HepG2 (cell line): Measurements from ENCODE around the gene CCDC88B. TPM values are rescaled to one million over a fixed set of nuclear protein-coding genes. Genes with fewer than 3 reads are reported as not detected.

Experiments used
- ATAC-seq: fragments of 200-7000 bp; cut with Tn5 transposase; 3 replicates; pipeline ENCODE4 v1.9.1; 2020; ENCODE audit warnings: mild to moderate bottlenecking, moderate library complexity
- BruUV-seq: library from RNA; stranded (reverse); fragments of 400-500 nt; replicated peaks from 2 replicates; lab custom pipeline; 2021; lab: Mats Ljungman, UMichigan
- CTCF ChIA-PET: fragments of 300-600 bp; formaldehyde crosslinking; extraction: SDS; loops from one replicate; lab custom pipeline; 2021; ENCODE audit warnings: low total read pairs, inconsistent platforms, low intra/inter-chr PET ratio; lab: Yijun Ruan, JAX
- POLR2A ChIA-PET: fragments of 350-600 bp; sonication (Branson Sonifier 250); formaldehyde crosslinking; loops from one replicate; lab custom pipeline; 2020; ENCODE audit warnings: antibody characterized with exemption, inconsistent platforms; lab: Yijun Ruan, JAX
- DNase-seq: peaks from one replicate; pipeline ENCODE4 v3.0.0-alpha.2; 2015; ENCODE audit warnings: low spot score
- FAIRE-seq: peaks from 3 replicates; lab custom pipeline; 2011; peaks lifted over from hg19 to GRCh38; lab: Jason Lieb, UNC
- H2AFZ ChIP-seq: one replicate; pipeline ENCODE4 v1.6.1; 2011; ENCODE audit warnings: low read length, inconsistent platforms
- H3K27ac ChIP-seq: fragments of 300-600 bp; 3 replicates; pipeline ENCODE4 v1.8.0; 2011; ENCODE audit warnings: mixed run types, mild to moderate bottlenecking, mixed read lengths, low read length, inconsistent platforms; ENCODE audit not compliant: insufficient read depth; ENCODE audit errors: extremely low read length
- H3K27me3 ChIP-seq, 2 experiments: fragments of 200-600 bp in 1 of 2; 2 replicates in 1 of 2; 3 replicates in 1 of 2; pipeline versions ENCODE4 v1.6.0 to v1.8.0; 2011; ENCODE audit warnings: low read length in 2 of 2, mild to moderate bottlenecking in 2 of 2, moderate library complexity in 2 of 2, inconsistent platforms in 1 of 2; ENCODE audit not compliant: insufficient read depth in 2 of 2, control insufficient read depth in 1 of 2
- H3K36me3 ChIP-seq, 2 experiments: fragments of 200-600 bp in 1 of 2; replicated peaks in 1 of 2; 2 replicates in 1 of 2; 3 replicates in 1 of 2; pipeline versions ENCODE4 v1.5.1 to v1.8.0; 2011; ENCODE audit warnings: low read length in 2 of 2, inconsistent platforms in 1 of 2; ENCODE audit not compliant: insufficient read depth in 2 of 2, control insufficient read depth in 1 of 2
- H3K4me1 ChIP-seq: 2 replicates; pipeline ENCODE4 v1.5.1; 2012; ENCODE audit warnings: low read length, inconsistent platforms; ENCODE audit not compliant: insufficient read depth
- H3K4me2 ChIP-seq: 2 replicates; pipeline ENCODE4 v1.6.0; 2011; ENCODE audit warnings: low read depth, low read length, inconsistent platforms
- H3K4me3 ChIP-seq, 3 experiments: fragments of 200-600 bp in 1 of 3; sonication (generic), shearing (Covaris generic) in 1 of 3; replicated peaks in 1 of 3; 2 replicates each; pipeline ENCODE4 v1.5.1; 2011 to 2016; ENCODE audit warnings: low read length in 3 of 3, inconsistent platforms in 2 of 3, low read depth in 2 of 3, mild to moderate bottlenecking in 2 of 3, control low read depth in 1 of 3, mixed read lengths in 1 of 3; ENCODE audit not compliant: insufficient read depth in 1 of 3
- H3K79me2 ChIP-seq: one replicate; pipeline ENCODE4 v1.6.1; 2011; ENCODE audit warnings: low read length, inconsistent platforms; ENCODE audit not compliant: insufficient read depth
- H3K9ac ChIP-seq: 2 replicates; pipeline ENCODE4 v1.6.0; 2011; ENCODE audit warnings: mild to moderate bottlenecking, low read depth, low read length, inconsistent platforms; ENCODE audit not compliant: insufficient read depth
- H3K9me3 ChIP-seq: 2 replicates; pipeline ENCODE4 v1.5.1; 2012; ENCODE audit warnings: mild to moderate bottlenecking, low read length
- H4K20me1 ChIP-seq: 2 replicates; pipeline ENCODE4 v1.6.0; 2011; ENCODE audit warnings: inconsistent platforms, mild to moderate bottlenecking, low read length, moderate library complexity; ENCODE audit not compliant: insufficient read depth
- CSRNP1 ChIP-seq: sonication (generic); formaldehyde crosslinking; IDR thresholded peaks from 2 replicates; pipeline ENCODE4 v1.8.1; 2023; ENCODE audit warnings: mild to moderate bottlenecking, missing genetic modification reagents
- PITX1 ChIP-seq: sonication (generic); formaldehyde crosslinking; IDR thresholded peaks from 2 replicates; pipeline ENCODE4 v1.5.1; 2020; ENCODE audit warnings: mild to moderate bottlenecking, missing genetic modification reagents
- RARG ChIP-seq: sonication (generic); formaldehyde crosslinking; IDR thresholded peaks from 2 replicates; pipeline ENCODE4 v1.4.0; 2020; ENCODE audit warnings: low read depth, mild to moderate bottlenecking, missing genetic modification reagents
- SP1 ChIP-seq, 2 experiments: fragments of 450-650 bp in 1 of 2; sonication (generic) in 1 of 2; formaldehyde crosslinking in 1 of 2; IDR thresholded peaks; 2 replicates each; pipeline versions ENCODE4 v1.4.0 to v1.6.1; 2016 to 2020; ENCODE audit warnings: missing genetic modification reagents in 1 of 2
- ZNF724P ChIP-seq: sonication (generic); formaldehyde crosslinking; IDR thresholded peaks from 2 replicates; pipeline ENCODE4 v1.8.0; 2022; ENCODE audit warnings: missing genetic modification reagents, borderline replicate concordance
- ZSCAN21 ChIP-seq: sonication (generic); formaldehyde crosslinking; IDR thresholded peaks from 2 replicates; pipeline ENCODE4 v1.8.0; 2022; ENCODE audit warnings: mild to moderate bottlenecking, missing genetic modification reagents, moderate library complexity, borderline replicate concordance
- WGBS: methylation state at CpG from one replicate; pipeline ENCODE4 v1.1.6; 2017; ENCODE audit warnings: low lambda C conversion rate; 5-methylcytosine and 5-hydroxymethylcytosine counted together
- in situ Hi-C: cut with HindIII; loops from 2 replicates; pipeline ENCODE4 v1.10.0; 2017; ENCODE audit warnings: low pct_unique_long_range_greater_than_20kb; ENCODE audit not compliant: extremely low pct_ligation_motif_present
- intact Hi-C: fragments of 100-400 bp; cut with micrococcal nuclease; formaldehyde crosslinking; loops from one replicate; pipeline ENCODE4 v1.10.0; 2022; ENCODE audit not compliant: unreplicated experiment
- polyA plus RNA-seq, 8 experiments: library from polyadenylated mRNA; depleted of rRNA in 3 of 8; stranded (reverse) in 7 of 8; unstranded in 1 of 8; fragments of >200 nt; fragmentation: Illumina TruSeq in 4 of 8; extraction: Trizol in 4 of 8; gene quantifications; 2 replicates each; pipeline versions ENCODE4 v1.2.1 to v1.2.3, GENCODE V29; 2011 to 2016; ENCODE audit warnings: low read depth in 4 of 8, missing spikeins in 1 of 8, mixed read lengths in 1 of 8; ENCODE audit not compliant: insufficient read depth in 1 of 8
- total RNA-seq, 5 experiments: library from RNA; depleted of rRNA; stranded (reverse); fragments of >200 nt; fragmentation: Illumina TruSeq; extraction: Trizol; gene quantifications; 2 replicates each; pipeline ENCODE4 v1.2.3, GENCODE V29; 2016; ENCODE audit warnings: low read depth in 1 of 5
- TF ChIP-seq, protein P1 (sequence below): sonication (generic); formaldehyde crosslinking; IDR thresholded peaks from 2 replicates; pipeline ENCODE4 v1.4.0; 2020; ENCODE audit warnings: missing genetic modification reagents

The CCDC88B gene
- total and polyA plus RNA-seq, 2 of the 13 experiments (the other 11 are each of a cell fraction or from before 2014, with no cell fraction given): 3.6 to 4.8 TPM

DNA sequence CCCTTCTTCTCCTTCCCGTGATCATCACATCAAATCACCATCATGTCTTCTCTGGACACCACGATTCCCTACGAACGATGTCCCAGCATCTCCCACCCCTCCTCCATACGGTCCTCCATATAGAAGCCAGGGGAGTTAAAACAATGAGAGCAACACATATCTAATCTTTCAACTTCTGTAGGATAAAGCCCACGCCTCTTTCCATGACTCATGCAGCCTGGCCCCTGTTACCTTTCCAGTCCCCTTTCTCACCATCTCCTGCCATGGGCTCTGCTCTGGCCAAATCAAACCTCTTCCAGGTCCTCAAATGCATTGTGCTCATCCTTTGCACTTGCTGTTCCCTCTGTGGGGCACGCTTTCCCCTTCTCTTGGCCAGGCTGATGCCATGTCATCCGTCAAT lies 42.6 kb downstream of the CCDC88B start:
- ChIA-PET CTCF (no interaction called here), POLR2A (no interaction called here)
- intact Hi-C loops (no loop called here), in situ Hi-C loops (no loop called here)
- Histone ChIP-seq H3K36me3 (no peaks in the 10 kb centered on the region), H3K9me3 (no peaks in the 10 kb centered on the region), H3K79me2 (no peaks in the 10 kb centered on the region), H4K20me1 (no peaks in the 10 kb centered on the region), H3K4me3 (no peak overlapping the region), H3K27me3 (peaks cover 9 to 77% of the 10 kb centered on the region in 2 experiments; a peak in 4 of 5 replicates), H2AFZ (no peak overlapping the region), H3K9ac (no peak overlapping the region), H3K27ac (no peak overlapping the region), H3K4me1 (no peaks in the 10 kb centered on the region), H3K4me2 (no peak overlapping the region)
- no TSS peak for BruUV-seq
- DNase-seq (no peak), FAIRE-seq (no peak), ATAC-seq (no peak)
- WGBS: 3% methylated on average over 8 of the region's 8 CpGs
- TF ChIP-seq CSRNP1 (CRISPR knock-in tag) (no peak), ZSCAN21 (CRISPR knock-in tag) (no peak), RARG (CRISPR knock-in tag) (no peak), ZNF724P (no peak), SP1 (IDR thresholded peaks at IDR 0.05) (no peak), SP1 (CRISPR knock-in tag; IDR thresholded peaks at IDR 0.05) (no peak), PITX1 (CRISPR knock-in tag) (no peak)
- TF ChIP-seq, protein P1, sequence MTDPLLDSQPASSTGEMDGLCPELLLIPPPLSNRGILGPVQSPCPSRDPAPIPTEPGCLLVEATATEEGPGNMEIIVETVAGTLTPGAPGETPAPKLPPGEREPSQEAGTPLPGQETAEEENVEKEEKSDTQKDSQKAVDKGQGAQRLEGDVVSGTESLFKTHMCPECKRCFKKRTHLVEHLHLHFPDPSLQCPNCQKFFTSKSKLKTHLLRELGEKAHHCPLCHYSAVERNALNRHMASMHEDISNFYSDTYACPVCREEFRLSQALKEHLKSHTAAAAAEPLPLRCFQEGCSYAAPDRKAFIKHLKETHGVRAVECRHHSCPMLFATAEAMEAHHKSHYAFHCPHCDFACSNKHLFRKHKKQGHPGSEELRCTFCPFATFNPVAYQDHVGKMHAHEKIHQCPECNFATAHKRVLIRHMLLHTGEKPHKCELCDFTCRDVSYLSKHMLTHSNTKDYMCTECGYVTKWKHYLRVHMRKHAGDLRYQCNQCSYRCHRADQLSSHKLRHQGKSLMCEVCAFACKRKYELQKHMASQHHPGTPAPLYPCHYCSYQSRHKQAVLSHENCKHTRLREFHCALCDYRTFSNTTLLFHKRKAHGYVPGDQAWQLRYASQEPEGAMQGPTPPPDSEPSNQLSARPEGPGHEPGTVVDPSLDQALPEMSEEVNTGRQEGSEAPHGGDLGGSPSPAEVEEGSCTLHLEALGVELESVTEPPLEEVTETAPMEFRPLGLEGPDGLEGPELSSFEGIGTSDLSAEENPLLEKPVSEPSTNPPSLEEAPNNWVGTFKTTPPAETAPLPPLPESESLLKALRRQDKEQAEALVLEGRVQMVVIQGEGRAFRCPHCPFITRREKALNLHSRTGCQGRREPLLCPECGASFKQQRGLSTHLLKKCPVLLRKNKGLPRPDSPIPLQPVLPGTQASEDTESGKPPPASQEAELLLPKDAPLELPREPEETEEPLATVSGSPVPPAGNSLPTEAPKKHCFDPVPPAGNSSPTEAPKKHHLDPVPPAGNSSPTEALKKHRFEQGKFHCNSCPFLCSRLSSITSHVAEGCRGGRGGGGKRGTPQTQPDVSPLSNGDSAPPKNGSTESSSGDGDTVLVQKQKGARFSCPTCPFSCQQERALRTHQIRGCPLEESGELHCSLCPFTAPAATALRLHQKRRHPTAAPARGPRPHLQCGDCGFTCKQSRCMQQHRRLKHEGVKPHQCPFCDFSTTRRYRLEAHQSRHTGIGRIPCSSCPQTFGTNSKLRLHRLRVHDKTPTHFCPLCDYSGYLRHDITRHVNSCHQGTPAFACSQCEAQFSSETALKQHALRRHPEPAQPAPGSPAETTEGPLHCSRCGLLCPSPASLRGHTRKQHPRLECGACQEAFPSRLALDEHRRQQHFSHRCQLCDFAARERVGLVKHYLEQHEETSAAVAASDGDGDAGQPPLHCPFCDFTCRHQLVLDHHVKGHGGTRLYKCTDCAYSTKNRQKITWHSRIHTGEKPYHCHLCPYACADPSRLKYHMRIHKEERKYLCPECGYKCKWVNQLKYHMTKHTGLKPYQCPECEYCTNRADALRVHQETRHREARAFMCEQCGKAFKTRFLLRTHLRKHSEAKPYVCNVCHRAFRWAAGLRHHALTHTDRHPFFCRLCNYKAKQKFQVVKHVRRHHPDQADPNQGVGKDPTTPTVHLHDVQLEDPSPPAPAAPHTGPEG (CRISPR knock-in tag): no peak
